Epithelial cell of esophagus (primary cell): Measurements from ENCODE around the gene CCNF.

Experiments used
- DNase-seq: peaks from one replicate; pipeline ENCODE4 v3.0.0; 2010; ENCODE audit warnings: low read depth
- H3K4me3 ChIP-seq: 2 replicates; pipeline ENCODE4 v1.5.1; 2011; ENCODE audit warnings: mild to moderate bottlenecking, low read length, control low read depth
- CTCF ChIP-seq: IDR thresholded peaks from 2 replicates; pipeline ENCODE4 v1.5.1; 2011; ENCODE audit warnings: low read depth, mild to moderate bottlenecking, low read length, control low read depth, inconsistent platforms; ENCODE audit not compliant: insufficient read depth; ENCODE audit errors: missing control alignments

The CCNF gene

DNA sequence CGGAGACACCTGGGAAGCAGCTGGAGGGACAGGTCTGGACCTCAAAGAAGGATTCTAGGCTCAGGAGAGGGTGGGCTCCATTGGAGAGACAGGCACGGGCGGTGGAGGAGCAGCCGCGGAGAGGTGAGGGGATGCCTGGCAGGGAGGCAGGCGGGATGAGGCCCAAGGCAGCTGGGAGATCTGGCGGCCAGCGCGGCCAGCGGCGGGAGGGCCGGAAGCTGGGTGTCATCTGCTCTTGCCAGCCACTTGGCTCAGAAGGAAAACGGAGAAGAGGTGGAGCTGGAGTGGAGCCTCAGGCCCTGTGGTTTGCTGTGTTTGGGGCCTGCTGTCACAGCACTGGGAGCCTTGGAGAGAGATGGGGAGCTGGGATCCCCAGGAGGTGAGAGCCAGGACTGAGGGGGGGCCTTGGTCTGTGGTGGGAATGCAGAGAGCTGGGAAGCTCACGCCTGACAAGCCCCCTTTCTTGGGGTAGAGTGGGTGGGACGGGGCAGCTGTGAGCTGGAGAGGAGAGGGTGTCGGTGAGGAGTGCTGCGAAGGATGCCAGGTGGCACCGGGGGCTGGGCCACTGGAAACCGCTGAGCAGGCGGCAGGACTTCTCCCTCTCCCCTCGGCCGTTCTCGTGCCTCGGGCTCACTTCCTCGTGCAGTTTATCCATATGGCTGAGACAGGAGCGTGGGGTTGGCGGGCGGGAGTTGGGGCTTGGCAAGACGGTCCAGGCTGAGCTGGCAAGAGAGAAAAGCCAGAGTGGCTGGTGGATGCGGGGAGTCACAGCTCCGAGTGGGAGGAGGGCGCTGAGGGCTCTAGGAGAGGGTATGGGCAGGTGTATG lies 53.7 kb downstream of the CCNF start:
- DNase-seq, result no peak
- no peak for TF ChIP-seq CTCF
- no peak overlapping the region for H3K4me3 ChIP-seq

DNA sequence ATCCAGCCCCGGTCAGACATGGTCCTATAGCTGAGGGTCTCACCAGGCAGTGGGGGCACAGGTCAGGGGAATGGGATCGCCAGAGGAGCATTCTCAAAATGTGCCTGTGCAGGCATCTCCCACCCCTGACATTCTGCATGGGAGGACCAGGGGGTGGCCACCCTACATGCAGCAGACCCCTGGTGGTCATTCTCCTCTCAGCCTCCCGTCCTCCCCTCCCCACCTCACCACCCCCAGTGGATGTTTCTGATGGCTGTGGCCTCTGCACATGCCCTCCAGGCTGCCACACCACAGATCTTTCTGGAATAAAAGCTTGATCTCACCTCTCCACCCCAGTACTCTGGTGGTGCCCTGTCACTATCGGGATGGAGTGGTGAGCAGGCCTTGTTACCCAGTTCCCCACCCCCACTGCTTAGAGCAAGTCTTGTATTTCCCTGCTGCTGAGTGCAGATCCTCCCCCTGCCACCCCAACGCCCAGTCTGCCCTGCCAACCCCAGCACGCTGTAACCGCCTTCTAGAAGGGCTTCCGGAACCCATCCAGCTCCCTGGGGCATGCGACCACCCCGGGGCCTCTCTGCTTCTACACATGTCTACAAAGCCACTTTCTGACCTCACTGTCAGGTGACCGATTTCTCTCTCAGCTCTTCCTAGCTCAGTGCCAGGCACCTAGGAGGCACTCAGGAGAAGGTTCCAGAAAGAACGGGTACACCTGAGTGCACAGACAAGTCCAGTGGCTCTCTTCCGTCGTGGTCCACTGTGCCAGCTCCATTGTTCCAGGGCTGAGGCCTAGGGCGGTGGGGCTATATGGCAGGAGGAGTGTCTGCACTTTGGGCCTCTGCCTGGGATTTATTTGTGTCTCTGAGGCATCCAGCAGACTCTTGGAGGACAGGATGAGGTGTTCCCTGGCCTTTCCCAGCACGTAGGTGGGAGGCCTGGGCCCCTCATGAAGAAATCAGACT lies 55.0 kb downstream of the CCNF start:
- no peak for TF ChIP-seq CTCF
- no peak overlapping the region for H3K4me3 ChIP-seq
- DNase-seq, result no peak

DNA sequence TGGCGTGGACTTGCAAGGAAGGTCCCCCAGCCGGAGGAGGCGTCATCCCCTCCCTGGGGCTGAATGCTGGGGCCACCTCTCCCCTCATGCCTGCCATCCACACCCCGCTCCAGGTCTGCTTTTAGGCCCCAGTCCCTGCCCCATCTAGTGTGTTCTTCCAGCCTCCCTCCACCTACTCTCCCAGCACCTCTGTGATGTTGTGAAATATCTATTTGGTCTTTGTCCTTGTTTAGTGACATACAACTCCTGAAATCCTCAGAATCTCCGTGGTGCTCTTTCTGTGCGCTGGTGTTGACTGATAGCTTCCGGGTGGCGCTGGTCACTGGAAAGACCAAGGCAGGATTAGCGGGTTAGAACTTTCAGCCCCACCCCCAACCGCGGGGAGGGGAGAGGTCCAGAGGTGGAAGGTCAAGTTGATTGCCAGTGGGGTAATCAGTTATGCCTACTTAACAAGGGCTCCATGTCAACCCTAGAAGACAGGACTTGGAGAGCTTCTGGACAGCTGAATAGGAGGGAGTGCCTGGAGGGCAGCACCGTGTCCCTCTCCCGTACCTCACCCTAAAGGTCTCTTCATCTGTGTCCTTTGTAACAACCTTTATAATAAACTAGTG lies 55.8 kb downstream of the CCNF start:
- H3K4me3 ChIP-seq, result no peak overlapping the region
- no peak for TF ChIP-seq CTCF

GRCh38 chr16:2485811-2486507 lies 56.7 kb downstream of the CCNF start:
- no peak for TF ChIP-seq CTCF
- no peak for DNase-seq
- no peak overlapping the region for H3K4me3 ChIP-seq

More for the DNA sequence above, 55.8 kb downstream of the CCNF start:
- no peak for DNase-seq

DNA sequence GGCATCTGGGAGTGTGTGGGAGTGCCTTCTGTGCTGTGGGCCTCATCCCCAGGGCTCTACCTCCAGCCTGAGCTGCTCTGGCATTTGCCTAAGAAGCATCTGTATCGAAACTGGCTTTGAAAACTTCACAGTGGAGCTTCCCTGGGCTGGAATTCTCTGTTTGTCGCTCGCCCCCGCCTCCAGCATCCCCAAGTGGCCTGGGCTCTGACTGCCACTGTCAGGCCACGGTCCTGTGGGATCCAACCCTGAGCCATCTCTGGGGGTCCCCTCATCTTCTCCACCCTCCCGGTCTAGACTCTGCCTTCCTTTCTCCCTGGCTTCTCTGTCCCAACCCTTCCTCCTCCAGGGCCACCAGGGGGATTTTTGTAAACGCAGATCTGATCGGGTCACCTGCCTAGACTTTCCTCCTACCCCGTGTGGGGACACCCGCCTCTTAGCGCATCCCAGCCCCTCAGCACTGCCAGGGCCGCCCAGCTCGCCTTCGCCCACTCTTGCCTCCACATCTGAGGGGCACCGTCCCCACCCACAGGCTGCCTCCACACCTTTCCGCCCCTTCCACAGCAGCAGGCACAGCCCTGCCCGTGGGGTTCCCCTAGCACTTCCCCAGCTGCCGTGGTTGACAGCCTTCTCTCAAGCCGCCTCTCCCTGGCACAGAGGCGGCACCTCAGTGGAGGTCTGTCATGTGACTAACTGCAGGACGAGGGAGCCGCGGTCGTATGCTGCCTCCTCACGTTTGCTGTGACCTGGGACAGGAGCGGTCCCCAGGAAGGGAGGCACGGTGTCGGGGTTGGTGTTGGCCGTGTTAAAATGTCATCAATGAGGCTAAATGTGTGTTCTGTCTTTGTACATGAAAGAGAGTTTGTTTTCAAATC lies 57.6 kb downstream of the CCNF start:
- peak; percentile 40 for TF ChIP-seq CTCF
- DNase-seq, result peak; percentile 47
- no peak overlapping the region for H3K4me3 ChIP-seq

DNA sequence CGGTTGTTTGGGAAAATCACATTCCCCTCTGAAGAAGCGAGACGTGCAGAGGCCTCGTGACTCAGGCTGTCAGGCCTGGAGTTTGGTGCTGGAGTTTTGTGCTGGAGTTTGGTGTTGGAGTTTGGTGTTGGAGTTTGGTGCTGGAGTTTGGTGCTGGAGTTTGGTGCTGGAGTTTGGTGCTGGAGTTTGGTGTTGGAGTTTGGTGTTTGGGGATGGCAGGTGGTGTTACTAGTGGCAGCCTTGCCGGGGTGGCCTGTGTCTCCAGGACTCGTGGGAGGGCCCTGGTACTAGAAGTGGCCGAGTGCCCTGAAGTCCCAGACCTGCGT lies 58.2 kb downstream of the CCNF start:
- no peak for TF ChIP-seq CTCF
- no peak overlapping the region for H3K4me3 ChIP-seq
- DNase-seq, result no peak
